NCI-H2196 treated with DMSO at 0.1 percent for 48 hours (cell line): Measurements from ENCODE around the gene ACTG2.
"Not testable (repeated sequence)": the region's sequence is repeated elsewhere in the genome, so short reads cannot be mapped to it uniquely, and the experiment has no call there.

Experiments used
- DNase-seq: peaks from one replicate; lab custom pipeline; 2025; ENCODE audit not compliant: unreplicated experiment; lab: John Stamatoyannopoulos, UW

ACTG2 gene

DNA sequence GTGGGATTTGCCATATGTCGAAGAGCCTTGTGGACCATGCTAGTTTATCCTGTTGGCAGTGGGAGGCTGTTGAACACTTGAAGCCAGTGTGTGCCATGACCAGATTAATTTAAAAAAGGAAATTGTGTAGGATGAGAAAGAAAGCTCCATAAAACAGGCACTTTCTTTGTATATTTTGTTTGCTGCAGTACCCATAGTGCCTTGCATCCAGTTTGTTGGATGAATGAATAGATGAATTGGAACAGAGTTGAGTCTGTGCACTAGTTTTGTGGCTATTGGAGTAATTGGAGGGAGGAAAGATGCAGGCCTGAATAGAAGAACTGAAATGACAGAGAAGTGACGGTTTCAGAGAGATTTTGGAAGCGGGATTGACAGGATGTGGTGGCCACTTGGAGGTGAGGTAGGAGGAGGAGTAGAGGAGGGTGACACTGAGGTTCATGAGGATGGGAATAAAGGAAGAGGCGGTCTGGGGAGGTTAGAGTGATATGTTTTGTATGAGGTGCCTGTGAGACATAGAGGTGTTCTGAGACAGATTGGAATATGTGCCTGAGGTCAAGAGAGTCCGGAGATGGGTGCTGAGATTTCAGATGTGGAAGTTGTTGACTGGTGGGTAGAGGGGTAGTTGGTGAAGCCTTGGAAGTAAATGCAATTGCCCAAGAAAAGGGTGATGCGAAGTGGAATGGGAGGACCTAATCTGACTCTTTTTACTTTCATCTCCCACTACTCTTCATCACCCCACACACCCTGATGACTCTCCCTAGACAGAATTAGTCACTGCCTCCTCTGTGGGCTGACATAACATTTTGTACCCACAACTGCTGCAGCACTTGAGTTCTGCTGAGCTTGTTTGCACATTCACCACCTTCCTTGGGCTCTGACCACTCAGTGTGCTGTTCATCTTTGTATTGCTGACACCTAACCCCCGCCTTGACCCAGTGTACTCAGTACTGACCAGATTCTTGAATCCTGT lies 39.0 kb downstream of the ACTG2 start:
- DNase-seq = no peak

DNA sequence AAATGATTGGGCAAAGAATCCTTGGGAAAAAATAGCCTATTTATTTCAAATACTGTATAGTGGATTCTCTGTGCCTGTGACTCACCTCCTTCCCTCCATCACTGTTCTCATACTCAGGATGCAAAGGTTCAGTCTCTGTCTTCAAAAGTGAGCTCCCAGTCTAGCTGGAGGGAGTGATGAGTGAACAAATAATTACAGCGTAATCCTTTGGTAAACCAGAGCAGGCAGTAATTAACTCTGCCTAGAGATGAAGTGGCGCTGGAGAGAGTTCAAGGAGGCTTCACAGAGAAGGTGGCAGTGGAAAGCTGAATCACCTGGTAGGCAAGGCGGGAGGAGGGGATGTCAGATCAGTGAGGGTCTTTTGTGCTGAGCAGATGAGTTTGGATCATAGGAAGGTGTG lies 40.4 kb downstream of the ACTG2 start:
- DNase-seq = no peak

DNA sequence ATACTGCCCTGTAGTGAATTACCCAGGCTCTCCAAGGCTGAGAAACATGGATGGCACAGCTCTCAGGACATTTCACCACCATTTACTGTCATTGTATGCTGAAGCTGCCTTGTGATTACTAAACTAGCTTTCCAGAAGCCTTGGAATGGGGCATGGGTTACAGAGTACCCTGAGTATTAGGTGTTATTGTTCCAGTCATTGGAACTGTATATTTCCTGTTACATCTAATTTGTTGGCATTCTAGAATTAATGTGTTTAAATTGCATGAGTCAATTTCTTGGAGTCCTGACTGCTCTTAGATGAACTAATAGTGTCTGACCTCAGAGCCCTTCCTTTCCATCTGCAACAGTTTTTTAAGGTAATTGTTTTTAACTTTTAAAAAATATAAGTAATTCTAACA lies 42.8 kb downstream of the ACTG2 start:
- DNase-seq = no peak

DNA sequence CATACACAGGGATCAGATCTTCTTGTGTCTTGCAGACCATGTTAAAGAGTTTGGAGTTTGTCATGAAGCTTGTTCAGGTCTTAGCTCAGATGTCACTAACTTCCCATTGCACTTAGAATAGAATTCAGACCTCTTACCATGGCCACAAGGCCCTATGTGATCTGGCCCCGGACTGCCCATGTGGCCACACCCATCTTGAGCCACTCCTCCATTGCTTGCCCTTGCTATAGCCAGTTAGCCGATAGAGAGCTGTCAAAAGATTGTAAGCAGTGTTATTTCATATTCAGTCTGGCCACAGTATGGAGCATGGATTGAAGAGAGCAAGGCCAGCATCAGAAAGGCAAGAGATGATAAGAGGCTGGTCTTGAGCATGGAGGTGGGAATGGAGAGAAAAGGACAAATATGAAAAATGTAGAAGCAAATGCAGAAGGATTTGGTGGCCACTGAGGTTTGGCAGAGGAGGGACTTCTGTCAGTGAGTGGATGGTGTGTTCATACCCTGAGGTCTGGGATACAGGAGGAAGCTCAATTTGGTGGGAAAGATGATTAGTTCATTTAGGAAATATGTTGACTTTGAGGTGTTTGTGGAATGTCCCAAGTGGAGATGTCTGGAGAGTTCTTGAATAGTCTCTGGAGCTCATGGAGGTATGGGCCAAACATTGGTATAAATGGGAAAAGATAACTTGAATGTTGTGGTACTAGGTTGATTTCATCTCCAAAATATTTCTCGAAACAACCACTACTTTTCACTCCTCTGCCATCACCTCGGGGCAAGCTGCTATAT lies 44.5 kb downstream of the ACTG2 start:
- no peak for DNase-seq

DNA sequence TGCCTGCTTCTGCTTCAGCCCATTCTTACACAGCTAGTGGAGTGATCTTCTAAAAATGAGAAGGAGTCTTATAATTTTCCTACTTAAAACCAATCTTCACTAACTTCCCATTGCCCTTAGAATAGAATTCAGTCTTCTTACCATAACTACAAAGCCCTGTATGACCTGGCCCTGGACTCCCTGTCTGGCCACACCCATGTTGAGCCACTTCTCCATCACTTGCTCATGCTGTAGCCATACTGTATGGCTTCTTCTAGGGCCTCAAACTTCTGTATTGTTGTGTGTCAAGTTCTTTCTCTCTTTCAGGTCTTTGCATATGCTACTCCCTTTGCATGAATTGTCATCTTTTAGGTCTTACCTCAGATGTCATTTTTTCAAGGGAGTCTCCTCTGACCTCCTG lies 45.1 kb downstream of the ACTG2 start:
- DNase-seq = no peak

DNA sequence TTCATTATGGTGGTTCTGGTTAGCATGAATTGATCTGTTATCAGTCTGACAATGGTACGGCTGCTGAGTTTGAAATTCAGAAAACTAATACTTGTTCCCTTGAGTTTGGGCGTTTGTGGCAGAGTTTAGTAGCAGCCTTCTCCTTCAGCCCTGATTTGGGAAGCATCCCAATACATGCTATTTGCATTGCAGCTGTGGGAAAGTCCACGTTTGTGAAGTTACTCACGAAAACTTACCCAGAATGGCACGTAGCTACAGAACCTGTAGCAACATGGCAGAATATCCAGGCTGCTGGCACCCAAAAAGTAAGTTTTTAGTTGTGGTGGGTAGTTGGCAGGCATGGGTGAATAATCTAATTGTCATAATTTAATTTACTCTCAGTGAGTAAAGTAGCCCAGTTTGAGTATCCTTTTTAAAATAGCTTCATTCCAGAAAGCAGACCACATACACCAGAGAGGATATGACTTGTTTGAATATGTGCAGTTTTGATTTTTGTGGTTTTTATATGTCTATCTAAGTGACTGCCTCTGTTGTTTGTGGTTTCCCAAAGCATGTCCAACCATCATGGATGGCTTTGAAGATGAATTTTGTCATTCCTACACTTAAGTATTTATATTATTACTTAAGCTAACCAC lies 46.0 kb downstream of the ACTG2 start:
- no peak for DNase-seq

DNA sequence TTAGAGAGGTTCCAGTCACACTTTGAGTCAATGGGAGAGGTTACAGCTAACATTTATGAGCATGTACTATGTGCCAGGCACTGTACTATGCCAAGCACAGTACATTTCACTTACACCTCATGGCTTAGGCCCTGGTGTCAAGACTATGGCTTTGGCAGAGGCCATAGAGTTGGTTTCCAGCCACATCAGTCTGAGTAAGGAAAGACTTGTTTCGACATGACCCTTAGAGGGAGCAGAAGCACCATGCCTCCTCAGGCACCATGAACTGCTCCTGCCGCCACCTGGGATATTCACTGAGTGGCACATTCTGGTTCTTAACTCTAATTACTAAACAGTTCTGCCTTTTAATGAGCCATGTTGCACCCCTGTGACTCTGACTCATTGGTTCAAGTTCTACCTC lies 46.6 kb downstream of the ACTG2 start:
- DNase-seq = no peak

DNA sequence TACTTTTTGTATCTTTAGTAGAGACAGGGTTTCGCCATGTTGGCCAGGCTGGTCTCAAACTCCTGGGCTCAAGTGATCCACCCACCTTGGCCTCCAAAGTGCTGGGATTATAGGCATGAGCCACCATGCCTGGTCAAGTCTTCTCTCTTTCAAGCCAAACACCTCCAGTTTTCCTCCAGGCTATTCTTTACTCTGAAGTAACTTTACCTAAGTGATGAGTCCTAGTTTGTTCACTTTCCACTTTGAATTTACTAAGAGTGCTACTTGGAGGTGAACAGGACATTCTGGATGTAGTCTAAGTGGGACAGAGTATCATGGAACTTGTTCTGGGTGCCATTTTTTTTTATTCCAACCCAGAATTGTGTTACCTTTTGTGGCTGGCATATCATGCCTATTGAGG lies 47.3 kb downstream of the ACTG2 start:
- not testable (repeated sequence) for DNase-seq

DNA sequence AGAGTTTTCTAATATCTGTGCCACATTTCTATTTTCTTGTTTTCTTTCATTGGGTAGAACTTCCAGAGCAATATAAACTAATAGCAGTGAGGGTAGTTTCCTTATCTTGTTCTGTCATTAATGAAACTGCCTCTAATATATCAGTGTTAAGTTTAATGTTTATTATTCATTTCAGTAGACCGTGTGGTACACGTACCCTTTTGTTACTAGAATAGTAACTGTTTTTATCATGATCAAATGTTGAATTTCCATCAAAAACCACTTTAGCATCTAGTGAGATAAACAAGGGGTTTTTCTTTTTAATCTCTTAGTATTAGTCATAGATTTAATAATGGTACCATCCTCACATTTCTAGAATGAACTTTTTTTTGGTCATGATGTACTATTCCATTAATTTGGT lies 49.9 kb downstream of the ACTG2 start:
- no peak for DNase-seq

DNA sequence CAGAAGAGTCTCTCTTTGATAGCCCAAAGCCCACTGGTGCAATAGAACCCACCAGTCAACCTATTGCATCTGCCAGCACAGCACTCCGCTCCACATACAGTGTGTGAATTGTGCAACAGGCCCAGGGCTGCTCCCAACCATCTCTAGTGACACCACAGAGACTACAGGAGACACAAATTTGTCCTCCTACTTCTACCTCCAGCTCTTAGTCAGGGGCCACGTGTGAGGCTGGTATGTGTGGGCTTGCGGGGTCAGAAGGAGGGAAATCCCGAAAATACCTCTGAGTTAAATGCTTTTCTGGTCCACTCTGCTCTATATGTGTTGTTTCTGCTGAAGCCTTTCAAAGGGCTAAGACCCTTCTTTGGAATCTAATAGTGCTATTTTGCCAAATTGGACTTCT lies 51.9 kb downstream of the ACTG2 start:
- DNase-seq = no peak

DNA sequence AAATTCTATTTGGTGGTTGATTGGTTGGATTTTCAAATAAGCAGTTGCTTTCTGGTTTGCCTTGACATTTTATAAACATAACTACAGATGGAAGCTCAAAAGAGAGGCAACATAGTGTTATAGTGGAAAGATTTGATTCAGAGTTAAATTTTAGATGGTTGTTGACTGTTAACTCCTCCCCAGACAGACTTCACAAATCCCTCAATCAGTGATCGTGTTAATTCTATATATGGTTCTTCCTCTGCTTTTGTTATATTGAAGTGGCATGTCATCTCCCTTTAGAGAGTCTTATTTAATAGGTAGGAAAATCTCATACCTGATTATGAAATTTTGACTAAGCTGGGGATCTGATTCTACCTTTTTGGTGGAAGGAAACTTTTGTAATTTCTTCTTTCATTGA lies 53.4 kb downstream of the ACTG2 start:
- DNase-seq = no peak

DNA sequence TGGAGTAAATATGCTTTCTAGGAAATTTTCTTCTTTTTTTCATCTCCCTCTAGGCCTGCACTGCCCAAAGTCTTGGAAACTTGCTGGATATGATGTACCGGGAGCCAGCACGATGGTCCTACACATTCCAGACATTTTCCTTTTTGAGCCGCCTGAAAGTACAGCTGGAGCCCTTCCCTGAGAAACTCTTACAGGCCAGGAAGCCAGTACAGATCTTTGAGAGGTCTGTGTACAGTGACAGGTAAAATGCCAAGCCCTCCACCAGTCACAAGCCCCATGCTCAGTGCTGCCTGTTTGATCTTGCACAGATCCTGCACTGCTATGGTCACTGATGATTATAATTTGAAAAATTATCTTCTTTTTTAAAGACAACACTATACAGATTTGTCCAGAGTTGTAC lies 53.9 kb downstream of the ACTG2 start:
- DNase-seq = no peak

DNA sequence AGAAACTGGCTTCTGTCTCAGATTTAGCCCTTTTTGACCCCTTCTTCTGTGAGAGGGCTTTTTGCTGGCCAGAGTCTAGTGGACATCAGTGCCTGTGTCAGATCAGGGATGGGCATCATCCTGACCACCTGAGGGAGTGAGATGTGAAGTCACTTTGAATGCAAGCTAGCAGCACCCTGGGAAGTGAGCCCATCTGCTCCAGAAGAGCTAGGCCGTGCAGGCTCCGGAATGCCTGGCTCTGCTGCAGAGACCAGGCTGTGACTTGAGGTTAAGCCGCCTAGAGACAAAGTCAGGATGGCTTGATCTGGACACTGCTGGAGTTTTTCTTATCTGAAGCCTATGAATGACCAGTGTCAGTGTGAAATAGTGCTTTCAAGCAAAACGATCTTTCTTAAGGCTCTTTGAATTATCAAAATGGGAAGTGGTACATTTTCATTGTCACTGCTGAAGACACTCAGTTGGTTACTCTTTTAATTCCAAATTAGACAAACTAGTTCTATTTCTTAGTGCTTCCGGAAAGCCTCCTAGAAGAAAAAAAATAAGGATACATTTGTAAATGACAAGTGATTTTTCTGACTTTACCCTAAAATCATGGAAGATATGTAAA lies 54.7 kb downstream of the ACTG2 start:
- no peak for DNase-seq

DNA sequence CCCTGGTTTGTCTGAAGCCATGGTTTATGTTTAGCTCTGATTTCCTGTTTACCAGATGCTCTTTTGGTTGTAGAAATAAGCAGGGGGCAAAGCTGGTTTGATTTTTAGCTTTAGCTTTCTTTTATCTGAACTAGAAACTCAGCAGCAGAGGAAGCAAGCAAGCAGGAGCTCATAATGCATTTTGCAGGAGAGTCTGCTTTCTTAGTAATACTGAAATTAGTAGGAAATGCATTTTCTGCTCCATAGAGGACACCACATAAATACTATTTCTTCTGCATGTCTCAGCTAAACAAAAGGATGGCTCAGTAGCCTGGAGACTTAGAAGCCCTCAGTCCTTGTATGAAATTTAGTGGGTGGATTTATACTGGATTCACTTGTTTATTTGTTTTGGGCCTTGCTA lies 57.0 kb downstream of the ACTG2 start:
- DNase-seq = no peak

DNA sequence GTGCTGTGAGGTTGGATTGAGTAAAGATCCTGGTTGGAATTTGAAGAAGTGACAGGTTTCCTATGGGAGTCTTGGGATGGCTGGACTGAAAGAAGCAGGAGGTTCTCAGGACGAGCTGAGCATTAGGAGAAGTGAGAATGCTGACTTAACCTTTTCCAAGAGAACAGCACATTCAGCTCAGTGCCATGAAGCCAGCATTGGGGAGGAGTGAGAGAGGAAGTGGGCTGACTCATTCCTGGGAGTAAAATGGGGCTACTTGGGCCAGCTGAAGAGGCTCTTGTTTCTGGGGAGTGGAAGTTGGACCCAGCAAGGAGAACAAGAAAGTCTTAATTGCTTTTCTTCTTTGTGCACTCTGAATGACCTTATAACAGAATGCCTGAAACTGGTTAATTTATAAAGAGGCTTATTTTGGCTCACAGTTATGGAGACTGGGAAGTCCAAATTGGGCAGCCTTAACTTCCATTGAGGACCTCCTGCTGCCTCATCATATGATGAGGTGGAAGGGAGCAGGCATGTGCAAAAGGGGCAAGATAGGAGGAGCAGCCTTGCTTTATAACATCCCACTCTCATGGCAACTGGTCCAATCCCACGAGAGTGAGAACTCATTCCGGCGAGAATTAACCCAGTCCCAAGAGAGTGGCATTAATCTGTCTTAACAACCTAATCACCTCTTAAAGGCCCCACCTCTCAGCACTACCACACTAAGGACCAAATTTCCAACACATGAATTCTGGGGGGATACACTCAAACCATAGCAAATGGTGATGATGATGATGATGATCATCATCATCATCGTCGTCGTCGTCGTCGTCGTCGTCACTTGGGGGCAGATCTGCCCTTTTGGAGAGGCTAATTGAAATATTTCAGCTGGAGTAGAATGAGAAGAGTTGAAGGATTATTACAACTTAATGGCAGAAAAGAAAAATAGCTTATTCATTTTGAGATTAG lies 60.0 kb downstream of the ACTG2 start:
- DNase-seq = no peak

DNA sequence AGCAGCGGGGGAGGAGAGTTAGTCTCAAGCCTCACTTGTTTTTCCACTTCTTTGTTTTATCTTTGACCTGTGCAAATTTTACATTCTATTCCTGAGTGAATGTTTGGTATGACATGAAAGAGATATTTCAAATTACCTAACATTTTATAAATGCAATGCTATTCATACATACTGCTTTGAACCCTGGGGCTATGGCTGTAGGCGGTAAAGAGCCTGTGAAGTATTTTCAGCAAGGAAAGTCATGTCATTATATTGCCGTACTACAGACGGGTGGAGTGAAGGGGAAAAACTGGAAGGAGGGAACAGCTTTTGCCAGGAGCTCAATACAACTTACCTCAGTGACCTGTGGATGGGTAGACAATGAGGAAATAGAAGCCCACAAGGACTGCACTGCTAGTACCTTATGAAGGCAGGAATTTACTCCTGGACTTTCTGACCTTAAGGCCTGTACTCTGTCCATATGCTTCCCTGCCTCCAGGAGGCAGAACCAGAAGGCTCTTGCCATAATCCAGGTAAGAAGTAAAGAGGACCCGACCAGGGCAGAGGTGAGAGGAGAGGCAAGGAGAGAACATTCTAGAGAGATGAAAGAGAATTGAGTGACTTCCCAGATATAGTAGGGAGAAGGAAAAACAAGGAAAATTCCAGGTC lies 63.5 kb downstream of the ACTG2 start:
- DNase-seq = no peak

DNA sequence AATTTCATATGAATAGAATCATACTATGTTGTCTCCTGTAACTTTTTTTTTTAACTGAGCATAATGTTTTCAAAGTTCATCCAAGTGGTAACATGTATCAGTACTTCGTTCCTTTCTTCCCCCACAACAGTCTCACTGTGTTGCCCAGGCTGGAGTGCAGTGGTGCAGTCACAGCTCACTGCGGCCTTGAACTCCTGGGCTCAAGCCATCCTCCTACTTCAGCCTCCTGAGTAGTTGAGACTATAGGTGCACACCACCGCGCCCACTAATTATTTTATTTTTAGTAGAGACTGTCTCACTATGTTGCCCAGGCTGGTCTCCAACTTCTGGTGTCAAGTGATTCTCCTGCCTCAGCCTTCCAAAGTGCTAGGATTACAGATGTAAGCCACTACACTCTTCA lies 68.5 kb downstream of the ACTG2 start:
- no peak for DNase-seq

DNA sequence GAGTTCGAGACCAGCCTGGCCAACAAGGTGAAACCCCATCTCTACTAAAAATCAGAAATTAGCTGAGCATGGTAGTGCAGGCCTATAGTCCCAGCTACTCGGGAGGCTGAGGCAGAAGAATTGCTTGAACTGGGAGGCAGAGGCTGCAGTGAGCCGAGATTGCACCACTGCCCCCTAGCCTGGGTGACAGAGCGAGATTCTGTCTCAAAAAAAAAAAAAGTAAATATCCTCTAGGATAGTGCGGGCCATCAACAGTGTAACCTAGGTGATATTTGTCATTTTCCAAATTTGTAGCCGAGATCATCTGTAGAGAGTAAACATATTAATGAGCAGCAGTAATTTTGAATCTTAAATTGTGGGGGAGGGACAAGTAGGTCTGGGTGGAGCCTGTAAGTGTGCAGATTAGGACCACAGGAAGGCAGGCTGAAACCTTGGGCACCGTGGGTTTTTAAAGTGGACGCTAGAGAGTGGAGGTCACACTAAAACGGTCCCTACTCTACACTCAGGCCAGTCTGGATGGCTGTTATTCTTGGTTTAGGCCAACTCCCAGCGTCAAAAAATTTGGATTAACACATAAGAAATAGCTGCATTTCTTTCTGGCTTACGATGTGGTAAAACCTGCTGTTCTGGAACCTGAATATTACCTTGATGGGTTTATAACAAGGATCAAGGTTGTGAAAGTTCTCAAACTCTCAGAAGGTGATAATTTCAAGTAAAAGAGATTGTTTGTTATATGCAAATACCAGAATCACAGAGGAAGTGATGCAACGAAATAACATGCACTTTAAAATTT lies 69.2 kb downstream of the ACTG2 start:
- DNase-seq = no peak

DNA sequence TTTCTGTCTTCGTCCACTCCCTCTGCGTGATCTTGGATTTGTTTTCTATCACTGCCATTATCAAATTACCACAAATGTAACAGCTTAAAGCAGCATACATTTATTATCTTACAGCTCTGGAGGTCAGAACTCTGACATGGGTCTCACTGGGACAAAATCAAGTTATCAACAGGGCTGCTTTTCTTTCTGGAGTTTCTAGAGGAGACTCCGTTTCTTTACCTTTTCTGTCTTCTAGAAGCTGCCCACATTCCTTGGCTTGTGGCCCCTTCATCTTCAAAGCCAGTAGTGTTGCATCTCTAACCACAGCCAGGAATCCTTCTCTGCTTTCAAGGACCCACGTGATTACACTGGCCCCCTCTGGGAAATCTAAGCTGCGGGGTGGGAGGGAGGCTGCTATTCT lies 70.0 kb downstream of the ACTG2 start:
- no peak for DNase-seq
